ENCODE measurements around the gene RAB40C. TPM values are rescaled to one million over a fixed set of nuclear protein-coding genes. Genes with fewer than 3 reads are reported as not detected.

Gene RAB40C
- total RNA-seq, 1 experiment from 2014 or later: 19.1 TPM

- BruUV-seq (replicated peaks): no TSS peak
- Histone ChIP-seq H3K36me3 (ENCODE audit: control insufficient read depth, insufficient read depth, low read length) (peaks cover 3% of the 10 kb centered on the region; the same call in 1 of the 2 replicates), H3K4me1 (no peaks in the 10 kb centered on the region), H3K4me3 (ENCODE audit: low read depth, low read length) (no peak overlapping the region), H3K27me3 (replicated peaks; ENCODE audit: control insufficient read depth, insufficient read depth, low read length) (no peaks in the 10 kb centered on the region), H3K9me3 (no peaks in the 10 kb centered on the region)
- no peak overlapping the region for H3K27ac Mint-ChIP-seq (ENCODE audit: unreplicated experiment)
- H3K4me3 Mint-ChIP-seq (ENCODE audit: unreplicated experiment): no peak overlapping the region
- ChIA-PET CTCF (no interaction called here), POLR2A (interaction anchor here (0.9 kb wide), 1 partner anchor 16 kb away, joined by 3 read pairs; no protein-coding TSS in a partner anchor)
- TF ChIP-seq, protein P1, sequence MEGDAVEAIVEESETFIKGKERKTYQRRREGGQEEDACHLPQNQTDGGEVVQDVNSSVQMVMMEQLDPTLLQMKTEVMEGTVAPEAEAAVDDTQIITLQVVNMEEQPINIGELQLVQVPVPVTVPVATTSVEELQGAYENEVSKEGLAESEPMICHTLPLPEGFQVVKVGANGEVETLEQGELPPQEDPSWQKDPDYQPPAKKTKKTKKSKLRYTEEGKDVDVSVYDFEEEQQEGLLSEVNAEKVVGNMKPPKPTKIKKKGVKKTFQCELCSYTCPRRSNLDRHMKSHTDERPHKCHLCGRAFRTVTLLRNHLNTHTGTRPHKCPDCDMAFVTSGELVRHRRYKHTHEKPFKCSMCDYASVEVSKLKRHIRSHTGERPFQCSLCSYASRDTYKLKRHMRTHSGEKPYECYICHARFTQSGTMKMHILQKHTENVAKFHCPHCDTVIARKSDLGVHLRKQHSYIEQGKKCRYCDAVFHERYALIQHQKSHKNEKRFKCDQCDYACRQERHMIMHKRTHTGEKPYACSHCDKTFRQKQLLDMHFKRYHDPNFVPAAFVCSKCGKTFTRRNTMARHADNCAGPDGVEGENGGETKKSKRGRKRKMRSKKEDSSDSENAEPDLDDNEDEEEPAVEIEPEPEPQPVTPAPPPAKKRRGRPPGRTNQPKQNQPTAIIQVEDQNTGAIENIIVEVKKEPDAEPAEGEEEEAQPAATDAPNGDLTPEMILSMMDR (IDR thresholded peaks at IDR 0.05; ENCODE audit: insufficient read depth in 1 of 2, low read depth in 1 of 2, low read length in 1 of 2, severe bottlenecking in 1 of 2, unreplicated experiment in 1 of 2): no peak
- no peaks in the 10 kb centered on the region for H3K4me1 Mint-ChIP-seq (ENCODE audit: low read depth, unreplicated experiment)
- intact Hi-C loops (cut with micrococcal nuclease; ENCODE audit: unreplicated experiment): no loop called here
- no peak for DNase-seq
- H3K36me3 Mint-ChIP-seq (ENCODE audit: insufficient read depth, unreplicated experiment): peaks cover 23% of the 10 kb centered on the region
- H3K27me3 Mint-ChIP-seq (ENCODE audit: insufficient read depth, unreplicated experiment): no peaks in the 10 kb centered on the region
- no peaks in the 10 kb centered on the region for H3K9me3 Mint-ChIP-seq (ENCODE audit: unreplicated experiment)
Observed at GRCh38 chr16:543301-544164, 46.3 kb upstream of the RAB40C start.

- TF ChIP-seq, protein P1 (IDR thresholded peaks at IDR 0.05; ENCODE audit: insufficient read depth in 1 of 2, low read depth in 1 of 2, low read length in 1 of 2, severe bottlenecking in 1 of 2, unreplicated experiment in 1 of 2): no peak
- no peaks in the 10 kb centered on the region for H3K4me1 Mint-ChIP-seq (ENCODE audit: low read depth, unreplicated experiment)
- Histone ChIP-seq H3K4me3 (ENCODE audit: low read depth, low read length) (no peak overlapping the region), H3K36me3 (ENCODE audit: control insufficient read depth, insufficient read depth, low read length) (peaks cover 4% of the 10 kb centered on the region; the same call in 1 of the 2 replicates), H3K27me3 (replicated peaks; ENCODE audit: control insufficient read depth, insufficient read depth, low read length) (no peaks in the 10 kb centered on the region), H3K9me3 (no peaks in the 10 kb centered on the region), H3K4me1 (no peaks in the 10 kb centered on the region)
- DNase-seq: no peak
- H3K27me3 Mint-ChIP-seq (ENCODE audit: insufficient read depth, unreplicated experiment): no peaks in the 10 kb centered on the region
- H3K36me3 Mint-ChIP-seq (ENCODE audit: insufficient read depth, unreplicated experiment): peaks cover 23% of the 10 kb centered on the region
- no TSS peak for BruUV-seq (replicated peaks)
- intact Hi-C loops (cut with micrococcal nuclease; ENCODE audit: unreplicated experiment): no loop called here
- ChIA-PET POLR2A (interaction anchor here (0.9 kb wide), 1 partner anchor 17 kb away, joined by 3 read pairs; no protein-coding TSS in a partner anchor), CTCF (no interaction called here)
- no peaks in the 10 kb centered on the region for H3K9me3 Mint-ChIP-seq (ENCODE audit: unreplicated experiment)
- H3K27ac Mint-ChIP-seq (ENCODE audit: unreplicated experiment): no peak overlapping the region
- no peak overlapping the region for H3K4me3 Mint-ChIP-seq (ENCODE audit: unreplicated experiment)
Observed at GRCh38 chr16:544517-544916, 45.3 kb upstream of the RAB40C start.

GRCh38 chr16:546909-547770 is 42.7 kb upstream of the RAB40C start:
- Histone ChIP-seq H3K4me1 (no peaks in the 10 kb centered on the region), H3K36me3 (ENCODE audit: control insufficient read depth, insufficient read depth, low read length) (peaks cover 2% of the 10 kb centered on the region), H3K4me3 (ENCODE audit: low read depth, low read length) (no peak overlapping the region), H3K9me3 (no peaks in the 10 kb centered on the region), H3K27me3 (replicated peaks; ENCODE audit: control insufficient read depth, insufficient read depth, low read length) (no peaks in the 10 kb centered on the region)
- TF ChIP-seq, protein P1 (IDR thresholded peaks at IDR 0.05; ENCODE audit: insufficient read depth in 1 of 2, low read depth in 1 of 2, low read length in 1 of 2, severe bottlenecking in 1 of 2, unreplicated experiment in 1 of 2): no peak
- BruUV-seq (replicated peaks): no TSS peak
- Mint-ChIP-seq H3K4me3 (ENCODE audit: unreplicated experiment) (no peak overlapping the region), H3K27me3 (ENCODE audit: insufficient read depth, unreplicated experiment) (no peaks in the 10 kb centered on the region), H3K4me1 (ENCODE audit: low read depth, unreplicated experiment) (no peaks in the 10 kb centered on the region), H3K36me3 (ENCODE audit: insufficient read depth, unreplicated experiment) (peaks cover 9% of the 10 kb centered on the region), H3K9me3 (ENCODE audit: unreplicated experiment) (no peaks in the 10 kb centered on the region), H3K27ac (ENCODE audit: unreplicated experiment) (no peak overlapping the region)
- intact Hi-C loops (cut with micrococcal nuclease; ENCODE audit: unreplicated experiment): no loop called here
- CTCF ChIA-PET: no interaction called here
- POLR2A ChIA-PET: no interaction called here
- no peak for DNase-seq

Data from Caco-2 (cell line).